Astrocyte (in vitro differentiated cells and primary cell): Measurements from ENCODE around the gene GLYATL3.

ENCODE experiments used
- EZH2 ChIP-seq: IDR thresholded peaks from 2 replicates; pipeline ENCODE4 v1.6.1; 2012; ENCODE audit warnings: mild to moderate bottlenecking, low read length, inconsistent platforms; ENCODE audit not compliant: insufficient read depth
- TF ChIP-seq, protein P1 (sequence below): IDR thresholded peaks from 2 replicates; pipeline ENCODE4 v1.5.1; 2011; ENCODE audit warnings: low read depth, mild to moderate bottlenecking, inconsistent platforms, low read length, moderate library complexity; ENCODE audit not compliant: insufficient read depth

DNA sequence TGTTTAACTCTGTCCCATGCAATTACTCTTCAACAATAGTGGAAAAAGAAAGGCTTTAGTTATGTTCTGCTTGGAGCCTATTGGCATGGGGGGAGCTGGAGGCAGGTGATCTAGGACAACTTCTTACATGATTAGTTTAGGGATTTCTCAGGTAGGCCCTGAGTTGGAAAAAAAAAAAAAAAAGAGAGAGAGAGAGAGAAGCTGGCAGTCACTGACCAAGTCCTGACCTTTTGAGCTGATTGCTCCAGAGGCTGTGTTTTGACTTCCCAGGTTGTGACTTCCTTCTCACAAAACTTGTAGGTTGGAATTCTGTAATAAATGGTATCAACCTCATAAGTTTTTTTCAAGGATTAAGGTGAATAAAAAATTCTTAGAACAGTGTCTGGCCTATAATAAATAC, 58.5 kb downstream of the GLYATL3 start:
- TF ChIP-seq, protein P1, sequence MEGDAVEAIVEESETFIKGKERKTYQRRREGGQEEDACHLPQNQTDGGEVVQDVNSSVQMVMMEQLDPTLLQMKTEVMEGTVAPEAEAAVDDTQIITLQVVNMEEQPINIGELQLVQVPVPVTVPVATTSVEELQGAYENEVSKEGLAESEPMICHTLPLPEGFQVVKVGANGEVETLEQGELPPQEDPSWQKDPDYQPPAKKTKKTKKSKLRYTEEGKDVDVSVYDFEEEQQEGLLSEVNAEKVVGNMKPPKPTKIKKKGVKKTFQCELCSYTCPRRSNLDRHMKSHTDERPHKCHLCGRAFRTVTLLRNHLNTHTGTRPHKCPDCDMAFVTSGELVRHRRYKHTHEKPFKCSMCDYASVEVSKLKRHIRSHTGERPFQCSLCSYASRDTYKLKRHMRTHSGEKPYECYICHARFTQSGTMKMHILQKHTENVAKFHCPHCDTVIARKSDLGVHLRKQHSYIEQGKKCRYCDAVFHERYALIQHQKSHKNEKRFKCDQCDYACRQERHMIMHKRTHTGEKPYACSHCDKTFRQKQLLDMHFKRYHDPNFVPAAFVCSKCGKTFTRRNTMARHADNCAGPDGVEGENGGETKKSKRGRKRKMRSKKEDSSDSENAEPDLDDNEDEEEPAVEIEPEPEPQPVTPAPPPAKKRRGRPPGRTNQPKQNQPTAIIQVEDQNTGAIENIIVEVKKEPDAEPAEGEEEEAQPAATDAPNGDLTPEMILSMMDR = no peak
- no peak for TF ChIP-seq EZH2
